NCI-H2196 (cell line): Measurements from ENCODE around the gene ADSL.
A peak's percentile ranks its signal among the peaks of the same experiment; 100 is the strongest.

ENCODE experiments used
- DNase-seq: peaks from one replicate; lab custom pipeline; 2025; ENCODE audit not compliant: unreplicated experiment; lab: John Stamatoyannopoulos, UW

The ADSL gene

DNA sequence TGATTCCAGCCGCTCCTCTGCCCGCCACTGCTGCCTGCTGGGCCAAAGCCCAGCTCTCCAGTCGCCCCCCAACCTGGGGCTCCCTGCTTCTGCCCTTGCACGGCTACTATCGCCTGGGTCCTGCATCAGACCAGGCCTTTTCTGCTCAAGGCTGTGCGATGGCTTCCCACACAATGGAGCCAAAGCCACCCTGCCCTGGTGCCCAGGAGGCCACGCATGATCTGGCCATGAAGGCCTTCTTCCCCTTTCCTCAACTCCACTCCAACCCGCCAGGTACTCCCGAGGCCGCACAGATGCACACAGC, 69.9 kb downstream of the ADSL start:
- no peak for DNase-seq

DNA sequence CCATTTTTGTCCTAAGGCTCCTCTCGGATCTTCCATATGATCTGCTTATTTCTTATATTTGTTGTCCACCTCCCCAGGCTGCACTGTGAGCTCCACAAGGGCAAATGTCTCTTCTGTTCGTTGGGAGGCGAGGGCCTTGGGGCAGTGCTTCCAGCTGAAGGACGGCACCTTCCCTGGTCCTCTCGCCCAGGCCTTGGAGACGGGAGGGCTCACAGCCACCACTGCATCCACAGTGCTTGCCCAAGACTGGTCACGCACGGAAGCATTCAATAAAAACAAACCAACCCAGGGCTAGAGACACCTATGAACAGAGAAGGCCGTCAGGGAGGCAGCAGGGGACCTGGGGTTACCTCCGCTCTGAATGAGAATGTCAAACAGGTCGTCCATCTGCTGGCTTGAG, 70.3 kb downstream of the ADSL start:
- no peak for DNase-seq

DNA sequence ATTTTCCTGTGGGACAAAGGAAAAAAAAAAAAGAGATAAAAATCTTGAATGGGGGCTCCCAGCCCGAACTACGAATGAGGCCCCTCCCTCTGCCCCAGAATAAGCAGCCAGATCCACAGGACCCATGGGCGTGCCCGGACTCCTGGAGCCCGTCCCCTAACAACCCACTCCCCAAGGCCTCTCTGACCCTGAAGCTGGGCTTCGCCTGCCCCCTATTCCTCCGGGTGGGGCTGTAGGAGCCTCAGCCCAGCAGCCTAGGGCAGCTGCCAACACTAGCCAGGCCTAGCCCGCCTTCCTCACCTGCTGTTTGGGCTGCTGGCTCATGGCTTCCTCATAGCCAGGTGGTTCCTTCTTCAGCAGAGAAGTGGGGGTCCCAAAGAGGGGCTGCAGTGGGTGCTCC, 70.7 kb downstream of the ADSL start:
- no peak for DNase-seq

DNA sequence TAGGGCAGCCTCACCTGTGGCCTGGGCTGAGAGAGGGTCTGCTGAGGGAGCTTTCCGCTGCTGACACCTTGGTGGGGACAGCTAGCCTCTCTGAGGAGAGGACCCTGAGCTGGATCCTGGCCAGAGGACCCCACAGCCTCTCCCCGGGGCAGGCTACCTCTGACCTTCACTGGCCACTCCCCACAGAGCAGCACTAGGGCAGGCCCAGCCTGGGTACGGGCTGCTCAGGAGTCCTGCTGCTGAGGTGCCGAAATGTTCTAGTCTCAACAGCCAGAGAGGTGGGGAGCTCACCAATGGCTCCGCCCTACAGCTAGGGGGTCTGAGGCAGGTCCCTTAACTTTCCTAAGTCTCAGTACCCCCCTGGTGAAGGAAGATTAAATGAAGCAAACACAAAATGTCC, 71.6 kb downstream of the ADSL start:
- no peak for DNase-seq

DNA sequence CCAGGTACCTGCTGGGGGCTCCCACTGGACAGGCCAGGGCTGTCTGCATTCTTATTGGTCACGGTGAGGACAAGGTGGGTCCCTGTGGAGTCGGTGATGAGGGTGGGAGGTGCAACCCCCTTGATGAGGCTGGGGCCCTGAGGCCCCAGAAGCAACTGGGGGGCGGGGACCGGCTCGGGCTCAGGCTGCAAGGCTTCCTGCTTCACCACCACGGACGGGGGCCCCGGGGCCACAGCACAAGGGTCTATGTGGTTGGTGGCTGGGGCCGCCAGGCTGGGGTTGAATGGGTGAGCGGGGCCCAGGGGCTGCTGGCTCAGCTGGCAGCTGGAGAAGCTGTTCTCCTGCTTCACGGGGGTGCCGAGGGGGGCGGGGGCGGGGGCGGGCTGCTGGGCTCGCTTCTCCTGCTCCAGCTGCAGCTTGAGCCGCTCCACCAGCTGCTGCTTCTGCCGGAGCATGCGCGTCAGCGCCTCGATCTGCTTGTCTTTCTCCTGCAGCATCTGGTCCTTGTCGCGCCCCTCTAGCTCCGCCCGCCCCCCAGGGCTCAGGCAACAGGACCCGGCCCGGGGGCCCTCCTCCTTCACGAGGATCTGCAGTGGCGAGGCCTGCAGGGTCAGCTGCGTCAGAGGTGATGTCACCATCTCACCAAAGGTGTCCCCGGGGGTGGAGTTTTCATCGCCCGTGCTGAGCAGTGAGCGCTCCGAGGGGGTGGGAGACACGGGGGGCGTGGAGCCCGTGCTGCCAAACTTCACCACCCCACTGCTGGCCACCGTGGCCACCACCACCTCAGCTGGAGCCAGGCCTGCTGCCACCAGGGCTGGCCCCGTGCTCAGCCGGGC, 72.3 kb downstream of the ADSL start:
- no peak for DNase-seq

DNA sequence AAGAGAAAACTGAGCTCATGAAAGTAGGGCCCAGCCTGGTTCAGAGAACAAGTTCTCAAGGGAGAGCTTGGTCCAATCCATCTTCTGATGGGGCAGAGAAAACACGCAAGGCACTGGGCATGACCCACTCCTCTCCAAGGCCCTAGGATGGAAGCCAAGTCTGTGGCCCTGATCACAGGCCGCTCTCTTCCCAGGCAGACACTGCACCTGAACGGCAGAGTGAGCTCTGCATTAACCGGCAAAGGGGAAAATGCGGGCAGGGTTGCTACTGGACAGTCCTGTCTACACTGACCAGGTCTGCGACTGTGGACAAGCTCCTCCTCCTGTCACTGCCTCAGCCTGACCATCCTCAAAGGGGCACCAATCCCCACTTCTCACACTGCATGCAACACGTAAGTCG, 73.4 kb downstream of the ADSL start:
- DNase-seq: no peak

DNA sequence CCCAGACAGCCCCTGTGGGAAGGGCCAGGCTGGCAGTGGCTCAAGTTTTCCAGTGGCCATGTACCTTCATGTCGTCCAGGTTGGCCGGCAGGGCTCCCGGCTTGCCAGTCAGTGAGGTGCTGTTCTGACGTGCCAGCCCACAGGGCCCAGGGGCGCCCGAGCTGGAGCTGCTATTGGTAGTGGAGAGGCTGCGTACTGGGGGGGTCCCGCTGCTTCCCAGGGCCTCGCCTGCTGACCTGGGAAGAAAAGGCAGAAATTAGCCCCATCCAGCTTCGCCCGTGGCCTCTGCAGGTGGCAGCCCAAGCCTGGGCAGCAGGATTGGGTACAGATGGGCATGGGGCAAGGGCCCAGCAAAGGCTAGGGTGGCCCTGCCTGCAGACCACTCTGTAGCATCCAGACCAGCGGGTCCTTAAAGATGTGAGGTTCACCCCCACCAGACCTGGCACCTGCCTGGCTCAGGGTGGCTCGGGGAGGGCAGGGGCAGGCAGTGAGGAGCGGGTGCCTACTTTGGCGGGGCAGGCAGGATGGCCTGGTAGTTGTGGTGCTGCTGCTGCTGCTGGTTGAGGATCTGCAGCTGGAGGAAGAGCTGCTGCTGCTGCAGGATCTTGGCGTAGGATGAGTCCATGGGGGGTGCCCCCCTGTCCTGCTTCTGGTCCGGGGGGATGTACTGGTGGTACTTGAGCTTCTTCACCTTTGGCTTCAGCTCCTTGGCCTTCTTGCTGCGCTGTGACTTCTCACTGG, 74.2 kb downstream of the ADSL start:
- DNase-seq: no peak

DNA sequence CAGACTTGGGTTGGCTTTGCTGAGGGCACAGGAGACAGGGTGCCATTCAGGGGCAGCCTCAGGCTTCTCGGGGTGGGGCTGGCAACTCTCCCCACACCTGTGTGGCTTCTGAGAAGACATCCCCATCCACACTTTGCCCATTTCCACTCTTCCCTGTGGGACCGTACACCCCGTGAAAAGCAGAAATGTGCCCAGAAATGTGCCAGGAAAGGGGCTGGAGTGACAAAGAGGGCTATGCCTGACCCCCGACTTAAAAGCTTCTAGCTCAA, 74.7 kb downstream of the ADSL start:
- no peak for DNase-seq

DNA sequence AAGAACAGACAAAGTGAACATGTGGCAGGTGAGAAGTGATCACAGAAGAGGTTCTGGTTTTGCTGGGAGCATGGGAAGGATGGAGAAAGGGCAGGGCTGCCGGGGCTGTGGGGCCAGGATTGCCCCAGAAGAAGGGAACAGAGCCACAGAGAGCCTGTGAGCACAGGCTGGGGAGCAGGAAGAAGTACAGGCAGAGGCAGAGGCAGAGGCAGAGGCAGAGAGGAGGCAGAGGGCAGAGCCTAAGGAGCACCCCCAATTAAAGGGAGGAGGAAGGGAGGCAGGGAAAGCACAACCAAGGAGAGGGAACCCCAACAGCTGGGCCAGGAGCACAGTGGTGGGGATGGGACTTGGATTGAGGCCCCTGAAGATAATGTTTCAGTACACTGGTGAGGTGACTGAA, 75.6 kb downstream of the ADSL start:
- DNase-seq: no peak

DNA sequence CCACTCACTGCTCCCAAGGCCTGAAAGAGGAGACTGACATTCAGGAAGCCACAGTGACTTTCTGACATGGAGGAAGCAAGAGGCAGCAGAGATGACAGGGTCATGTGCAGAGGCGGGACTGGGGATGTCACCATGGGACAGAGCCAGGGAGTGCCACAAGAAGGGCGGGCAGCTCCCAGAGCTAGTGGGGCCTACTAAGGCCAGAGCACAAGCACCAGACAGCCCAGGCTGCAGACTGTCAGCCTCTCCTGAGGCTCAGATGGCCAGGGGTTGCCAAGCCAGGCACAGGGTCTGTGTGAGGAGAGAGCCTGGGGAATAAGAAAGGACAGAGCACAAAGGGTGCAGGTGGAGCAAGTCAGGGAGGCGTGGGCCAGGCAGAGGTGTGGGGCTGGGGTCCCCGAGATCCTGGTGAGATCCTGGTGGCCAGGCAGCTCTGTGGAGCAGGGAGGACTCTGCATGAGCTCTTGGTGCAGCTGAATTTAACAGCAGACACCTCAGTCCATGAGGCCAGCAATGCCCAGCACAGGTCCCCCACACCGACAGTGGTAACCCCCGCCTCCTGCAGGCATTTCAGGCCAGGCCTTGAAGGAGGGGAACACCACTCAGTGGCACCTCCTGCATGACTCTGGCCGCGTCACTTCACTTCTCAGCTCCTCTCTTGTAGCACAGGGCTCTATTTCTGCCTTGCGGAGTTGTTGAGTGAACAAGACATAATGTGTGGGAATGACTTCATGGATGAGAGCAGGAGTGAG, 76.4 kb downstream of the ADSL start:
- DNase-seq: no peak

DNA sequence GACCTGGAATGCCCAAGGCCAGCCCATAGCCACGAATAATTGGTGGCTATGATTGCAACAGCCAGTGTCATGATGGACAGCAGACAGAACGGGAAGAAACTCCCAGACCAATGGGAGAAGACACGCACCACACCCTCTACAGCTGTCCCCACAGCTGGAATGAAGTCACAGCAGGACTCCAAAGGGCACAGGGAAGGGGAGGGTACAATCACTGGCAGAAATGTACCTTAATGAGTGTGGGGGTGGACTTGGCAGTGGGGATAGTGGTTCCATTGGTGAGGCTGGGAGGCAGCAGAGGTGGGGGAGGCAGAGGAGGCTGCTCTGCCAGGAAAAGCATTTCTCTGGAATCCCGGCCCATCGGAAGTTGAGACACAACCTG, 77.0 kb downstream of the ADSL start:
- DNase-seq: no peak

DNA sequence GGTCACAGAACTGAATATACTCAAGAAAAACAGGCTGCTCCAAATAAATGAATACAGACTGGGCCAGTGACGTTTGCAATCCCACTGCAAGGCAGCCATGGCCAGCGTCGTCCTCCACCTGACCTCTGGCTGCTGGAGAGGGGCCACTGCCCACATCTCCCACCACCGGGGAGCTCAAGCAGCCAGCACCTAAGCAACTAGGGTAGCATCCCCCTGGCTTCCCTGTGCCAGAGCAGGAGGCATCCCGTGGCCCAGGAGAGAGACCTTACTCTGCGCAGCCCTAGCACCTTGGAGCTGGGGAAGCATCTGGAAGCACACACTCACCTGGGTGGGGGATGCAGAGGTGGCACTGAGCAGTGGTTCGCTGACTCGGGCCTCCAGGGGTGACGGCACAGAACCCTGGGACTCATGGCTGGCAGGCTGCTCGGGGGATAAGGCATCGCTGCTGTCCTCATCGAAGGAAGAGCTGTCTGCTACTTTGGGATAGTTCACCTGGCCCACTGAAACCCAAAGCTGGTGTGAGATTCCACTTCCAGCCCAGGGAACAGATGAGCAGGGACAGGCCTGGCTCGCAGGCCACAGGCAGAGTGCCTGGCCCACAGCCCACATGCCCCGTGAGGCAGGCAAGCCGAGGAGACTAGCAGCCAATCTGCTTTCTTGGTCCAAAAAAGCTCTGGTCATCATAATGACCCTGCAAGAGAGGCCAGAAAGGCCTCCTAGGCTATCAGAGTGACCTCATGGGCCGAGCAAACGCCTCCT, 77.8 kb downstream of the ADSL start:
- no peak for DNase-seq

DNA sequence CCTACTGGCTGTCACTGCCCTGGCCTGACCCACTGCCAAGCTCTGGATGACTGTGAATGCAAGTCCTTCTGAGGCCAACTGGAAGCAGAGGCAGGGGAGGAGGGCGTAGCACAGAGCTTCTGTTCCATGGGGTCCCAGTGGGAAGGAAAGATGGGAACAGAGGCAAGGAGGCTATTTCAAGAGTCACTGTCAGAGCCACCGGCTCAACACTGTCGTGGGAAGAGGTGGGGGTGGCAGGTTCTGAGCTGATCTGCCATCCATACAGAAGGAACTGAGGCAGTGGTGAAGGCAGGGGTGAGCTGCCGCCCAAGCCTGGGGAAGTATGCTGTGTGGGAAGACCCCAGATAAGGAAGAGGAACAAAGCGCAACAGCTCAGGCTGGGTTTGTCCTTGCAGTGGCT, 78.8 kb downstream of the ADSL start:
- DNase-seq: no peak

DNA sequence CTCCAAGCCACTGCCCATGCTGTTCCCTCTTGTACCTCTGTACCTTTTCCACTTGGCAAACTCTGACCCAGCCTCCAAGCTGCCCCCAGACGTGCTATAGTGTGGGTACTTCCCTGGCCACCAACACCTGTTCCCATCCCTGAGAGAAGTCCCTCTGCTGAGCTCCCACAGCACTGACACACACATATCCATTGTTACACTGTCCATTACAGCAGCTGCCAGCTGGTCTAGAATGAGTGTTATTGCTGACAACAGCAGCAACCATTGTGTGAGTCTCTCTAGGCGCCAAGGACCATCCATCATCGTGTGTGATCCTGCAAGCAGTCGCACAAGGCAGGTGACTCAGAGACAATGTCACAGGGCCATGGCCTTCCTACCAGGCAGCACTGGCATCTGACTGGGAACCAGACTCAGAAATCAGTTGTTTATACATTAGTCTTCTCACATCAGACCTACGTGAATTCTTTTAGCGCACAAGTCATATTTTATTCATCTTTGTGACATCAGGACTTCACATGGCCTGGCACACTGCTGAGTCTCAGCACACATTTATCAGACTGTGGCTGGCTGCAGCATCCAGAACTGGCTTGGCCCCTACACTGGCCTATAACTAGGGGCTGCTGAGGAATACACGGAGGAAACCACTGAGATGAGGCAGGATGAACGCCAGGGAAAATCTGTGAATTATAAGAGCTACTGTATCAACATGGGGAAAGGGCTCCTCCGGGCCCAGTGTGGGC, 80.5 kb downstream of the ADSL start:
- peak; percentile 33 for DNase-seq

DNA sequence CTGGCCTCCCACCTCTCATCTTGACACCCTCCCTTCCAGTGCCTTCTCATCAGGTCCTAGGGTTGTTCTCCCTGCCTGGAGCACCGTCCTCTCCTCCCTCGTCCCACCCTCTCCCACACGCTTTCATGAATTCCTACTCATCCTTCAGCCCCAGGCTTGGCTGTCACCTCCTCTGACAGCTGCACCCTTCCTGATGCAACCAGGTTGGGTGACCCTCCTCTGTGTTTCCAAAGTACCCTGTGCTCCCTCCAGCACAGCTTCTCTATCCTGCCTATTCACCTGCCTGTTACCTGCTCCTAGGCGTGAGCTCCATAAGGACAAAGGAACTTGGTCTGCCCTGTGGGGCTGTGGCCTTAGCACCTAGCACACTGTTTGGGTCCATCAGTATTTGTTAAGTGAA, 82.5 kb downstream of the ADSL start:
- DNase-seq: no peak

DNA sequence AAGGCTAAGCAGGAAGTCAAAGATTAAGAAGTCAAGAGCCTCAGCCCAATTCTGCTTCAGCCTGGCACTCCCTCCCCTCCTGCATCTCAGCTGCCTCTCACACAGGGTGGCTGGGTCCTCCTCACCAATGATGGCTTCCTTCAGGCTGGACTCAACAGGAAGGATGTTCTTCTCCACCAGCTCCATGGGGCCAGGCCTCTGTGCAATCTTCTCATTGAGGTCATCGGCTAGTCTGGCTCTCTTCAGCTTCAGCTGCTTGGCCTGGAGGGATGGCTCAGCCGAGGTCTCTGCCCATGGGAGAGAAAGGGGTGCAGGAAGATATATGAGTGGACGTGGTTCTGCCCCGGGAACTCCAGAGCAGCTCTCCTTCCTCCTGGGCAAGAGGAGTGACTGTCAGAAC, 83.2 kb downstream of the ADSL start:
- DNase-seq: no peak

DNA sequence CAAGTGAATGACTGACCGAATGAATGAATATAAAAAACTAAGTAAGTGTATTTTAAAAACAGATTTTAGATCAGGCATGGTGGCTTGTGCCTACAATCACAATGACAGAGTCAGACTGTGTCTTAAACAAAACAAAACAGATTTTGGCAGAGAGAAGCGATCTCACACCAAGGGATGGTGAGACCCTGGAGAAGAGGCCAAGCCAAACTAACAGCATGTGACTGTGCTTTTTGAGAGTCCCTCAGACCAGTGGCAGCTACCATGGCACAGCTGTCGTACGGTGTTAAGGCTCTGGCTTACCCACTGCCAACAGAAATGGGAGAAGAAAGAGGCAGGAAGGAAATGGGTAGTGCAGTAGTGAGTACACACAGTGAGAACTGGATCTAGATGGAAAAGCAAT, 84.7 kb downstream of the ADSL start:
- no peak for DNase-seq

DNA sequence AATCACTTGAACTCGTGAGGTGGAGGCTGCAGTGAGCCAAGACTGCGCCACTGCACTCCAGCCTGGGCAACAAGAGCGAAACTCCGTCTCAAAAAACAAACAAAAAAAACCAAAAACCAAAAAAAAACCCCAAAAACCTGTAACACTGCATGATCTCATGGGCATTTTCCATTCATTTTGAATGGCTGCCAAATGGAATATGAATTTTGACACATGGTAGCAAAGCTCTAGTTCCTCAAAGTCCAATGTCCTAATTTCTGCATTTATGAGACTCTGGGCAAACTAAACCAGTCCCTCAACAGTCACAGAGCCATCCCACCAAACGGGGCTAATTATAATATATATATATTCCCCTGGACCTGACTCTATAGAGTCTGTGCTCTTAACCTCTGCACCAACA, 85.9 kb downstream of the ADSL start:
- DNase-seq: no peak

DNA sequence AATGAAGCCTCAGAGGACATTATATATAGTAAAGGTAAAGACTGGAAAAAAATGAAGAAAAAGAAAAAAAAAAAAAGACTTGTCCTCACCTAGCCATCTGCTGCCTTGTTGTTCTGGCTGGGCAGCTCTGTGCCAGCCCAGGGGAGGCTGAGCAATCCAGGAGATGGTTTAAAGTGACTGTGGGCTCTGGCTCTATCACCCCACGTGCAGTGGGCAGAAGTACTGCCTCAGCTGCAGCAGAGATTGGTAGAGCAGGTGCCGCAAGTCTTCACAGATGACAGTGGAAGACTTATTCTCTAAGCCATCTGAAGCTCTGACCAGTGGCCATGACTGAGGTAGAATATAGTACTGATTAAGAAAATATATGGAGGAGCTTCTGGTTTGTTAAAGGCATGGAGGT, 86.3 kb downstream of the ADSL start:
- DNase-seq: no peak

DNA sequence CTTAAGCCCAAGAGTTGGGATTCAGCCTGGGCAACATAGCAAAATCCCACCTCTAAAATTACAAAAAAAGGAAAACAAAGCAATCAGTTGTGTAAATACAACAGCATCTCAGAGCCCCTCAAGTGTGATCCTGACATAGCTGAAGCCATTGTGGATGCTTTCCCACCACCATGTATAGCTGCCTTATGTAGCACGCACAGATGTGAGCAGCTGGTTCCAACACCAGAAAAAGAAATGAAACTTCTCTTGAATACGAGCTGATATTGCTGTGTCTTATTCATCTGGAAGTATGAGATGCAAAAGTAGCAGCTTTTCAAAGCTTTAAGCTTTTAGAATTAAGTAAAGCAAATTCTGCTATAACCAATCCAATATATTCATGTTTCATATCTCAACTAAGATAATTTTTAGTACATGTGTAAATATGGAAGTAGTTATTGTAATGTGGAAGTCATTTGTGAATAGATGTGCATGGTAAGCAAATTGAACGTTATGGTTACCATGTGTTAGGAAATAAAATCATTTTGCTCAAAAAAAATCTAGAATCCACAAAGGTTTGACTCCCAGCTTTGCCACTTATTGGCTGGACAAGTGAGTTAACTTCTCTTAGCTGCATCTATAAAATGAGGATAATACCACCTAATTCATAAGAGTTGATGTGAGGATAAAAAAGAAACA, 87.3 kb downstream of the ADSL start:
- DNase-seq: no peak

DNA sequence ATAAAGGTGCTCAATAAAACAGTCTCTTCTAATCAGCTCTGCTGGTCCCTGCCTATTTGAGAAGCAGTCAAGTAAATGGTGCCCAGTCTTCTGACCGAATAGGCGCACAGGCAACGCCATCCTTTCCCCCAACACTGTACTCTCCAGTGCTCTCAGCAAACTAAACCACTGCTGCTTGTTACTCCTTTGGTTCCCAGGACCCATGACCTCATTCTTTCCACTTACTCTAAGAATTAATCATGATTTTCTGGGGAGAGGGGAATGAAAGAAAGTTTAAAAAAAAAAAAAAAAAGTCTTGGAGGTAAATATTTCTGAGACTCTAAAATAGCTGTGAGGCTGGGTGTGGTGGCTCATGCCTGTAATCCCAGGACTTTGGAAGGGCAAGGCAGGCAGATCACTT, 87.8 kb downstream of the ADSL start:
- no peak for DNase-seq
